C4-2B (cell line): Measurements from ENCODE around the gene EFNA5.

Source experiments
- CTCF ChIP-seq: fragments of 450-650 bp; conservative IDR thresholded peaks from 2 replicates; pipeline ENCODE4 v1.5.1; 2017; ENCODE audit warnings: mild to moderate bottlenecking
- ZFX ChIP-seq: fragments of 450-650 bp; IDR thresholded peaks from 2 replicates; pipeline ENCODE4 v1.6.1; 2017

DNA sequence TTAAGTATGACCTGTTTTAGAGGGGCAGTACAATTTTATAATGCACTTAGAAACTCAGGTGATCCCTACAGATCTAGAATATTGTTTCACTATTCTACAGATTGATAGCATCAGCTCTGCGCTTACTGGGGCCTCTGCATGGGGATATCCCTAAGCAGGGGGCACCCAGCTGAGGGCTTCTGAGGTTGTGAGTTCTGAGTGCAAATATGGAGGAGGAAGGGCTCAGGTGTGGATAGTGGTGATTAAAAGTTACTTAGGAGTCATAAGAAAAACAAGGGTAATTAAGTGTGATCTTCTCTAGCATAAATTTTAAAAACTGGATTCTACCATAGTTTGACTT, 274.4 kb downstream of the EFNA5 start:
- no peak for TF ChIP-seq CTCF
- TF ChIP-seq ZFX, result no peak
